HG03342 (cell line): ENCODE measurements around the gene RPLP1.

ENCODE experiments used
- ATAC-seq: cut with Tn5 transposase; IDR thresholded peaks from one replicate; pipeline ENCODE4 v1.9.1; 2021; ENCODE audit warnings: mild to moderate bottlenecking, moderate library complexity; ENCODE audit not compliant: unreplicated experiment

RPLP1 gene

GRCh38 chr15:69468241-69469121, 15.9 kb downstream of the RPLP1 start:
- ATAC-seq, result no peak

DNA sequence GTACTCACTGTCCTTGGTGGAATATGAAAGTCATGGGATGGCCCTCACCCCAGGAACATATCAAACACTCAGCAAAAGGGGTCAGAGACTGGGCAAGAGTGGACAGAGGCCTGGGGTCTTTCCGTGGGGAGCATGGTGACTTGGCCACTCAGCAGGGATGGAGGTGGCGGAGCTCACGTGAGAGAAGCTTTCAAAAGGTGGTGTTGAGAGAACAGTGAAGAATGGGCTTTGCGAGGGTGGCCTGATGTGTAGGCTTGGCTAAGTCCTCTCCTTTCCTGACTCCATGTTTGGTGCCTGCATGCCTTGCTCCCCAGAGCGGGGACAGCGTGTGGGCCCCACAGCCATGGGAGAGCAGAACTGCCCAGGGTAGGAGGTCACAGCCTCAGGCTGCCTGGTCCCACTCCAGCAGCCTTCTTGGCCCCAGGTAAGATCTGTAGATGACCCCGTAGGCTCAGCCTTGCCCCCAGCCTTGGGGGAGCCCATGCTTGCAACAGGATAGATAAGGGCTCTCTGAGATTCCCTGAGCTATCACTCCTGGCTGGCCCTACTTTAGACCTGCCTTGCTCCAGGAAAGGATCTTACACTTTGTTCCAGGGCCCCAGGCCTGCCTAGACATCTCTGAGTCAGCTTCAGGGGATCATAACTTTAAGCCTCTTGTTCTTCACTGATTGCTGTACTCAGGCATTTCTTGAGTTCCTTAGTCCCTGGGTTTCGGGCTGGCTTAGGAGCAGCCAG, 17.0 kb downstream of the RPLP1 start:
- ATAC-seq, result no peak

DNA sequence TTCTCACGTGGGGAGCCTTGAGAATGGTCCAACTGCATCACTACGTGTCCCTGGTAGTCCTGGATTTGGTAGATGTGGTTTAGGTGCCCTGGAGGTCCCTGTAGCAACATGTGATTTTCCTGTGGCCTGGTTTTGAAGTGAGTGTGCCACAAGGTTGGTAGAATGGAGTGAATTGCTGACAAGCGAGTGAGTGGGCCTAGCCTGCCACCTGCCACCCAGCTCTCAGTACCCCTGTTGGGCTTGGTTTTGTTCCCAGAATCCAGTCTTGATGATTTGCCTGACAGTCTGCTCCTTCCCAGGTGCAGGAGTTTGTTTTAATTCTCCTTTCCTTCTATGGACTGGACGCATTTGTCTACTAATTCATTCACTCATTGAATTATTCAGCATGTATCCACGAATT, 19.4 kb downstream of the RPLP1 start:
- no peak for ATAC-seq

GRCh38 chr15:69472562-69472961, 19.9 kb downstream of the RPLP1 start:
- no peak for ATAC-seq

GRCh38 chr15:69474291-69474690, 21.7 kb downstream of the RPLP1 start:
- ATAC-seq, result no peak

- no peak for ATAC-seq
Observed at GRCh38 chr15:69474846-69475455, 22.3 kb downstream of the RPLP1 start.

DNA sequence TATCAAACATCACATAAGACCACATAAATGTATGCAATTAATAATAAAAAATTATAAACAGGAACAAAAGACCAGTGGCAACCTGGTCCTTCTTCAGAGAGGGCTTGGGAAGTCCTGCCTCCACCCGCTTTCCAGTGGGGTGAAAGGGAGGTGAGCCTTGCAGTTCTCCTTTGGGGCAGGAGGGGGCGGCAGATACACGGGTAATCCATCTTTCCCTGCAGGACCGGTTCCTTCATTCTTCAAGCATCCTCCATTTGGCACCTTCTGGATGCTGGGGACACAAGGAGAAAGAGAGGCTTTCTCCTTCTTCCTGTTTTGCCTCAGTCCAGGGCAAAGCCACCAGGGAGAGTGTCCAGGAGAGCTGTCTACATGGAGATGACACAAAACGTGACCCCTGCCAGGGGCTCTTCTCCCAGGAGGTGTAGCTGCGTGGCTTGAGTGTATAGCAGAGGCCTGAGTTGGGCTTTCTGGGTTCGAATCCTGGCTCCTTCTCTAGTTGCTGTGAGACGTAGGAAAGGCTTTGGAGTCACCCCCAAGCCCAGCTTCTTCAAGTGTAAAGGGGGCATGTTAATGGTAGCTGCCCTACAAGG, 23.2 kb downstream of the RPLP1 start:
- no peak for ATAC-seq

GRCh38 chr15:69476704-69477473, 24.3 kb downstream of the RPLP1 start:
- ATAC-seq, result no peak

GRCh38 chr15:69478259-69478781, 25.7 kb downstream of the RPLP1 start:
- no peak for ATAC-seq

DNA sequence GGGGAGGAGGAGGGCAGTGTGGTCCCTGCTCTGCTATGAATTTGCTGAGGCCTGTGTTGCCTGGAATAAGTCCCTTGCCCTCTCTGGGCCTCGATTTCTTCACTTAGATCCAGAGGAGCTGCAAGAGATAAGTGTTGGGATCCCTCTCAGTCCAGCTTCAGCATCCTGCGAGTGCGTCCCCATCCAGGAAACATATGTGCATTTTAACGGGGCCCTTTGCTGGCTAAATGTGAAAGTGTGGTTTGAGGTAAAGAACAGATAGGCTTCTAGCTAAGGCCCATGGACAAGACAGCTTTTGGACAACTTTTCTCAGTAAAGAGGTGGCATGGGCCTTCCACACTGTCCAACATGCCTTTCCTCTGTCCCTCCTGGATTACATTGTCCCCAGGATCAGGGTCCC, 26.5 kb downstream of the RPLP1 start:
- ATAC-seq, result no peak

- no peak for ATAC-seq
Observed at GRCh38 chr15:69479971-69480370, 27.4 kb downstream of the RPLP1 start.

GRCh38 chr15:69480932-69481331, 28.3 kb downstream of the RPLP1 start:
- ATAC-seq, result no peak

- no peak for ATAC-seq
Observed at GRCh38 chr15:69482686-69483256, 30.2 kb downstream of the RPLP1 start.

GRCh38 chr15:69484837-69485236, 32.2 kb downstream of the RPLP1 start:
- no peak for ATAC-seq

GRCh38 chr15:69486481-69487110, 34.0 kb downstream of the RPLP1 start:
- no peak for ATAC-seq

GRCh38 chr15:69489073-69489571, 36.5 kb downstream of the RPLP1 start:
- no peak for ATAC-seq

- ATAC-seq, result no peak
Observed at GRCh38 chr15:69490356-69491037, 37.9 kb downstream of the RPLP1 start.

GRCh38 chr15:69491038-69491505, 38.5 kb downstream of the RPLP1 start:
- ATAC-seq, result no peak

- no peak for ATAC-seq
Observed at GRCh38 chr15:69493406-69493805, 40.8 kb downstream of the RPLP1 start.
